A673 (cell line): ENCODE results near the gene KLK3. TPM values are rescaled to one million over a fixed set of nuclear protein-coding genes. Genes with fewer than 3 reads are reported as not detected.

ENCODE experiments used
- BruUV-seq: library from RNA; stranded (reverse); fragments of 400-500 nt; replicated peaks from 2 replicates; lab custom pipeline; 2021; lab: Mats Ljungman, UMichigan
- CTCF ChIA-PET: fragments of 300-600 bp; sonication (Branson Sonifier 250); formaldehyde crosslinking; loops from one replicate; lab custom pipeline; 2022; ENCODE audit warnings: antibody characterized with exemption; lab: Charles Lee
- POLR2A ChIA-PET: fragments of 300-600 bp; sonication (Branson Sonifier 250); formaldehyde crosslinking; loops from one replicate; lab custom pipeline; 2022; ENCODE audit warnings: antibody characterized with exemption; ENCODE audit not compliant: low non-redundant PET; lab: Charles Lee
- DNase-seq: peaks from one replicate; pipeline ENCODE4 v3.0.0-alpha.2; 2015; ENCODE audit warnings: low spot score
- H3K27ac ChIP-seq: fragments of 200-600 bp; sonication (generic); 2 replicates; pipeline ENCODE4 v1.5.1; 2016; ENCODE audit warnings: mixed run types, low read depth, mild to moderate bottlenecking, mixed read lengths, antibody characterized with exemption, low read length; ENCODE audit not compliant: poor library complexity, severe bottlenecking
- H3K27me3 ChIP-seq: fragments of 200-600 bp; sonication (generic); replicated peaks from 2 replicates; pipeline ENCODE4 v1.6.1; 2017; ENCODE audit warnings: mixed run types, low read depth, mild to moderate bottlenecking, mixed read lengths, antibody characterized with exemption, low read length; ENCODE audit not compliant: insufficient read depth, poor library complexity
- H3K36me3 ChIP-seq: fragments of 200-600 bp; sonication (generic); 2 replicates; pipeline ENCODE4 v1.6.1; 2016; ENCODE audit warnings: mixed run types, mild to moderate bottlenecking, mixed read lengths, antibody characterized with exemption, low read length; ENCODE audit not compliant: insufficient read depth, poor library complexity, severe bottlenecking
- H3K4me1 ChIP-seq: fragments of 200-600 bp; sonication (generic); 2 replicates; pipeline ENCODE4 v1.6.1; 2017; ENCODE audit warnings: mixed run types, mild to moderate bottlenecking, mixed read lengths, antibody characterized with exemption, low read length; ENCODE audit not compliant: insufficient read depth, poor library complexity, severe bottlenecking
- H3K4me3 ChIP-seq: fragments of 200-600 bp; sonication (generic); 2 replicates; pipeline ENCODE4 v1.5.1; 2016; ENCODE audit warnings: low read depth, mixed run types, mild to moderate bottlenecking, mixed read lengths, low read length; ENCODE audit not compliant: poor library complexity, severe bottlenecking
- H3K9me3 ChIP-seq: fragments of 200-600 bp; sonication (generic); 2 replicates; pipeline ENCODE4 v1.6.1; 2016; ENCODE audit warnings: mixed run types, low read depth, mild to moderate bottlenecking, mixed read lengths, antibody characterized with exemption, low read length; ENCODE audit not compliant: poor library complexity, severe bottlenecking
- CTCF ChIP-seq: fragments of 300-800, 200-600 bp; sonication (generic); conservative IDR thresholded peaks from 2 replicates; pipeline ENCODE4 v1.5.1; 2017; ENCODE audit warnings: low read depth, mild to moderate bottlenecking, antibody characterized with exemption, low read length, moderate library complexity, mixed read lengths
- EZH2 ChIP-seq: fragments of 200-600 bp; sonication (generic); IDR thresholded peaks from 2 replicates; pipeline ENCODE4 v1.6.1; 2017; ENCODE audit warnings: borderline replicate concordance, low read depth, mild to moderate bottlenecking, mixed read lengths, antibody characterized with exemption, low read length; ENCODE audit not compliant: poor library complexity, severe bottlenecking
- intact Hi-C: fragments of 100-400 bp; cut with micrococcal nuclease; formaldehyde crosslinking; loops from one replicate; pipeline ENCODE4 v1.10.0; 2022; ENCODE audit not compliant: unreplicated experiment
- total RNA-seq: library from RNA; stranded (reverse); gene quantifications from 2 replicates; pipeline ENCODE4 v1.2.3, GENCODE V29; 2021

Gene KLK3
- total RNA-seq, 1 experiment from 2014 or later: not detected

- ChIA-PET CTCF (no interaction called here), POLR2A (no interaction called here)
- no peaks in the 10 kb centered on the region for H3K4me1 ChIP-seq
- no peak within 1 kb of the TSS for H3K27ac ChIP-seq
- no TSS peak for BruUV-seq
- H3K9me3 ChIP-seq: no peaks in the 10 kb centered on the region
- H3K4me3 ChIP-seq: no peak within 1 kb of the TSS
- no peaks in the 10 kb centered on the region for H3K36me3 ChIP-seq
- no peak for TF ChIP-seq EZH2
- TF ChIP-seq CTCF: no peak
- DNase-seq: no peak
- peaks cover 85% of the 10 kb centered on the region for H3K27me3 ChIP-seq
- intact Hi-C loops: no loop called here
Observed at GRCh38 chr19:50873056-50873455, 18.3 kb downstream of the KLK3 start, which contains the start of gene KLK2. Gene KLK2, plus strand, starts transcription at chr19:50873439. Its CDS starts 35 bp downstream, at chr19:50873474.

GRCh38 chr19:50874211-50874610 lies 19.5 kb downstream of the KLK3 start:
- no peak overlapping the region for H3K4me3 ChIP-seq
- POLR2A ChIA-PET: no interaction called here
- H3K36me3 ChIP-seq: no peaks in the 10 kb centered on the region
- peaks cover 83% of the 10 kb centered on the region for H3K27me3 ChIP-seq
- no peaks in the 10 kb centered on the region for H3K4me1 ChIP-seq
- H3K9me3 ChIP-seq: no peaks in the 10 kb centered on the region
- no TSS peak for BruUV-seq
- intact Hi-C loops: no loop called here
- DNase-seq: no peak
- H3K27ac ChIP-seq: no peak overlapping the region
- TF ChIP-seq EZH2 (no peak), CTCF (no peak)
- CTCF ChIA-PET: no interaction called here

- POLR2A ChIA-PET: no interaction called here
- H3K27ac ChIP-seq: no peak overlapping the region
- no peak for TF ChIP-seq CTCF
- no TSS peak for BruUV-seq
- no peak for DNase-seq
- H3K9me3 ChIP-seq: no peaks in the 10 kb centered on the region
- intact Hi-C loops: no loop called here
- H3K36me3 ChIP-seq: no peaks in the 10 kb centered on the region
- CTCF ChIA-PET: no interaction called here
- H3K27me3 ChIP-seq: peaks cover 83% of the 10 kb centered on the region
- no peaks in the 10 kb centered on the region for H3K4me1 ChIP-seq
- no peak overlapping the region for H3K4me3 ChIP-seq
Observed at GRCh38 chr19:50875795-50876422, 21.2 kb downstream of the KLK3 start.
